Subcutaneous adipose tissue (tissue), 4 donors: ENCODE data around the gene PBOV1. TPM values are rescaled to one million over a fixed set of nuclear protein-coding genes. Genes with fewer than 3 reads are reported as not detected.

Experiments used
- CTCF ChIP-seq: fragments of 450-650 bp; IDR thresholded peaks from one replicate; pipeline ENCODE4 v1.5.1; 2016; ENCODE audit warnings: low read depth, mild to moderate bottlenecking, control low read depth, antibody characterized with exemption, moderate library complexity
- total RNA-seq, 4 donors: library from RNA; depleted of rRNA; stranded (reverse); fragments of >200 nt; gene quantifications; one replicate each; pipeline ENCODE4 v1.1.0, GENCODE V29; 2016

Gene PBOV1
- total RNA-seq, 4 donors from 2014 or later, result not detected

- no peak for TF ChIP-seq CTCF
Observed at GRCh38 chr6:138238368-138238767, 20.1 kb upstream of the PBOV1 start.

GRCh38 chr6:138237463-138237862, 19.2 kb upstream of the PBOV1 start:
- no peak for TF ChIP-seq CTCF

GRCh38 chr6:138235693-138236092, 17.4 kb upstream of the PBOV1 start:
- no peak for TF ChIP-seq CTCF

GRCh38 chr6:138235205-138235604, 16.9 kb upstream of the PBOV1 start:
- no peak for TF ChIP-seq CTCF

GRCh38 chr6:138234363-138234762, 16.1 kb upstream of the PBOV1 start:
- no peak for TF ChIP-seq CTCF

- TF ChIP-seq CTCF, result no peak
Observed at GRCh38 chr6:138231381-138231886, 13.1 kb upstream of the PBOV1 start.

- no peak for TF ChIP-seq CTCF
Observed at GRCh38 chr6:138230759-138231380, 12.6 kb upstream of the PBOV1 start.
